ENCODE data around the gene NOL7. TPM values are rescaled to one million over a fixed set of nuclear protein-coding genes. Genes with fewer than 3 reads are reported as not detected.

The NOL7 gene
- total and polyA plus RNA-seq, 9 of the 15 experiments (the other 6 are each of a cell fraction or from before 2014, with no cell fraction given) = 19.4 to 235 (median 157) TPM

GRCh38 chr6:13611715-13612114 is 3.4 kb upstream of the NOL7 start:
- CTCF ChIA-PET (ENCODE audit: low intra/inter-chr PET ratio) = no interaction called here
- Histone ChIP-seq H2AFZ (ENCODE audit: low read depth, low read length) (peak overlapping the region; percentile 84), H3K4me2 (ENCODE audit: insufficient read depth, low read length) (peak overlapping the region; percentile 61), H3K27ac (ENCODE audit: extremely low read depth, low read depth, low read length) (peak overlapping the region; percentile 66), H3K9me3 (replicated peaks; ENCODE audit: control insufficient read depth, insufficient read depth, low read depth, low read length) (no peaks in the 10 kb centered on the region), H3K9me1 (ENCODE audit: control insufficient read depth, insufficient read depth, low read length) (no peaks in the 10 kb centered on the region), H3K4me1 (replicated peaks in 1 of 2; ENCODE audit: control insufficient read depth in 2 of 2, insufficient read depth in 2 of 2, low read length in 2 of 2) (peaks cover 11 to 22% of the 10 kb centered on the region in 2 experiments), H3K9ac (ENCODE audit: insufficient read depth in 1 of 2, low read depth in 2 of 2, low read length in 2 of 2) (peak overlapping the region in 1 of 2 experiments; percentile 60; a peak in 2 of 4 replicates), H3K79me2 (ENCODE audit: control insufficient read depth, insufficient read depth, low read length) (peaks cover 37% of the 10 kb centered on the region), H3K4me3 (no peak overlapping the region; the same call in 1 of the 2 replicates), H3K36me3 (ENCODE audit: control insufficient read depth, insufficient read depth, low read length) (peaks cover 14% of the 10 kb centered on the region; the same call in 2 of the 3 replicates), H3K27me3 (ENCODE audit: control insufficient read depth in 2 of 2, insufficient read depth in 2 of 2, low read length in 2 of 2) (no peaks in the 10 kb centered on the region), H4K20me1 (replicated peaks; ENCODE audit: control insufficient read depth, insufficient read depth, low read length) (0 out of 2 replicates have a peak, but pooled peaks cover 8% of the 10 kb centered on the region)
- DNase-seq (ENCODE audit: extremely low read depth in 1 of 4, low spot score in 3 of 4) (peak in 2 of 4 experiments; percentile 39 to 59), FAIRE-seq (no peak), ATAC-seq (no peak)
- WGBS (ENCODE audit: insufficient coverage, low coverage, missing lambda C conversion rate) = 14% methylated on average over 4 of the region's 4 CpGs
- POLR2A ChIA-PET = interaction anchor here (0.6 kb wide), 1 partner anchor 8 kb away, joined by 4 read pairs; no protein-coding TSS in a partner anchor
- BruUV-seq (replicated peaks) = no TSS peak
- in situ Hi-C loops (cut with MboI) = no loop called here
- intact Hi-C loops (cut with micrococcal nuclease) = no loop called here
- TF ChIP-seq ZNF324 (CRISPR knock-in tag; IDR thresholded peaks at IDR 0.05) (no peak), MEF2A (IDR thresholded peaks at IDR 0.05; ENCODE audit: control insufficient read depth, low read depth, low read length) (peak; percentile 93), MEF2D (tag; conservative IDR thresholded peaks at IDR 0.05; ENCODE audit: low read depth) (peak; percentile 76), MAZ (CRISPR knock-in tag; conservative IDR thresholded peaks at IDR 0.05 in 1 of 2, IDR thresholded peaks at IDR 0.05 in 1 of 2) (peak in 1 of 2 experiments; percentile 29; a peak in 1 of 4 replicates)
- TF ChIP-seq, protein P1, sequence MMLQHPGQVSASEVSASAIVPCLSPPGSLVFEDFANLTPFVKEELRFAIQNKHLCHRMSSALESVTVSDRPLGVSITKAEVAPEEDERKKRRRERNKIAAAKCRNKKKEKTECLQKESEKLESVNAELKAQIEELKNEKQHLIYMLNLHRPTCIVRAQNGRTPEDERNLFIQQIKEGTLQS (IDR thresholded peaks at IDR 0.05) = no peak
- TF ChIP-seq, protein P1 (CRISPR knock-in tag; conservative IDR thresholded peaks at IDR 0.05) = peak; percentile 38; the same call in 1 of the 2 replicates
